Heart right ventricle (tissue), 16 donors: ENCODE data around the gene ERLIN1. TPM values are rescaled to one million over a fixed set of nuclear protein-coding genes. Genes with fewer than 3 reads are reported as not detected.
A peak's percentile ranks its signal among the peaks of the same experiment; 100 is the strongest.

Experiments
- ATAC-seq, 8 donors: fragments of 200-7000 bp; cut with Tn5 transposase; one replicate each; pipeline ENCODE4 v1.9.1; 2020; ENCODE audit warnings: mild to moderate bottlenecking in 8 of 8, moderate library complexity in 8 of 8, moderate number of reproducible peaks in 1 of 8
- DNase-seq, 2 donors: peaks; one replicate each; pipeline ENCODE4 v3.0.0-alpha.2; 2020
- H3K27ac ChIP-seq, 10 donors: fragments of 200-600 bp; sonication (generic) in 2 of 10; one replicate each; pipeline versions ENCODE4 v1.5.0 to v1.8.0; 2020 to 2022; ENCODE audit warnings: mild to moderate bottlenecking in 3 of 10
- H3K27me3 ChIP-seq, 7 donors: fragments of 200-600 bp; one replicate each; pipeline ENCODE4 v1.8.0; 2021 to 2022; ENCODE audit warnings: mild to moderate bottlenecking in 2 of 7
- H3K36me3 ChIP-seq, 9 donors: fragments of 200-600 bp; sonication (generic) in 1 of 9; one replicate each; pipeline versions ENCODE4 v1.5.0 to v1.8.0; 2020 to 2022; ENCODE audit warnings: mild to moderate bottlenecking in 2 of 9
- H3K4me1 ChIP-seq, 9 donors: fragments of 200-600 bp; sonication (generic) in 1 of 9; one replicate each; pipeline versions ENCODE4 v1.5.0 to v1.8.0; 2020 to 2022; ENCODE audit warnings: mild to moderate bottlenecking in 4 of 9
- H3K4me3 ChIP-seq, 10 donors: fragments of 200-600 bp; sonication (generic) in 2 of 10; one replicate each; pipeline versions ENCODE4 v1.5.0 to v1.8.0; 2020 to 2022; ENCODE audit warnings: mild to moderate bottlenecking in 7 of 10, moderate library complexity in 2 of 10
- H3K9me3 ChIP-seq, 11 donors: fragments of 200-600 bp in 10 of 11; sonication (generic) in 2 of 11; one replicate each; pipeline versions ENCODE4 v1.5.0 to v1.8.0; 2013 to 2022; ENCODE audit warnings: mild to moderate bottlenecking in 2 of 11, control low read depth in 1 of 11, moderate library complexity in 1 of 11
- CTCF ChIP-seq, 9 donors: fragments of 200-600 bp; sonication (generic) in 2 of 9; IDR thresholded peaks; one replicate each; pipeline versions ENCODE4 v1.5.0 to v1.8.0; 2021 to 2022; ENCODE audit warnings: antibody characterized with exemption in 9 of 9, mild to moderate bottlenecking in 5 of 9, moderate library complexity in 1 of 9
- WGBS, 2 donors: extraction: QIAGEN DNeasy Blood & Tissue Kit; methylation state at CpG; one replicate each; pipeline ENCODE4 v1.1.7; 2013; ENCODE audit warnings: inconsistent platforms in 1 of 2; 5-methylcytosine and 5-hydroxymethylcytosine counted together
- intact Hi-C, 10 donors: fragments of 100-400 bp; cut with DNase I; formaldehyde crosslinking; loops; one replicate each; pipeline versions ENCODE4 v1.11.1 to v1.14.2; 2022
- polyA plus RNA-seq, 2 donors: library from polyadenylated mRNA; stranded (reverse); fragments of 200-250 nt; gene quantifications; one replicate each; pipeline ENCODE4 v1.2.3, GENCODE V29; 2013
- total RNA-seq, 10 donors: library from RNA; stranded (reverse); fragmentation: NEBNext Ultra II Directional in 3 of 10; extraction: Animal tissue kit (Norgen Biotek cat#: 25700) in 3 of 10; gene quantifications; one replicate each; pipeline versions ENCODE4 v1.2.1 to v1.2.4, GENCODE V29; 2021 to 2023
- donor health status: Arrhythmogenic right ventricular cardiomyopathy.
- donor health status: ischemic (EF 13 %, LVEDD 7.1; RV severe dilation, severe dysfunction).
- donor health status: healthy with polysubstance abuse.
- donor health status: DM: no; HTN: yes; CAD: no.
- donor health status: DM: no; HTN: no; CAD: no.
- donor health status: ischemic (EF 25% LVEDD 6.9; RV normal size, moderate dysfunction).
- donor health status: ischemic (EF 25% LVEDD 5.7; RV mildly dilated, moderate dysfunction).
- donor health status: healthy.
- donor health status: DM: yes; HTN: yes; CAD: no.
- donor health status: Ischemic cardiomyopathy.
- donor health status: ischemic (EF 35%, LVEDD 5.7; RV mildly dilated, moderate dysfunction).
- donor health status: nonischemic (EF 11% LVEDD 7.7; RV severe dilation, severe dysfunction).
- donor health status: DM: yes; HTN: yes; CAD: no.
- donor health status: PGD.
- donor health status: ischemic (EF 29% LVEDD 5.4; RV normal size, mild dysfunction).
- donor health status: nonischemic (EF 23%, LVEDD 6.1; RV moderate dilation, normal function).

The ERLIN1 gene
- total and polyA plus RNA-seq, 12 donors = 2.1 to 13.3 (median 7.2) TPM

- DNase-seq = no peak
- no peaks in the 10 kb centered on the region for H3K4me1 ChIP-seq
Measured at GRCh38 chr10:100122780-100123179, 63.0 kb downstream of the ERLIN1 start.

GRCh38 chr10:100120550-100120949 is 65.3 kb downstream of the ERLIN1 start:
- TF ChIP-seq CTCF (IDR thresholded peaks at IDR 0.05) = no peak
- ATAC-seq = no peak
- H3K27me3 ChIP-seq = peaks cover 0 to 24% (median 21%) of the 10 kb centered on the region in 7 donors
- no peaks in the 10 kb centered on the region for H3K36me3 ChIP-seq
- no peak overlapping the region for H3K4me3 ChIP-seq
- DNase-seq = no peak
- 91 to 95% methylated on average over 2 of the region's 2 CpGs for WGBS, 2 donors
- intact Hi-C loops = no loop called here
- no peaks in the 10 kb centered on the region for H3K9me3 ChIP-seq
- H3K4me1 ChIP-seq = no peaks in the 10 kb centered on the region
- H3K27ac ChIP-seq = no peak overlapping the region

More at GRCh38 chr10:100122780-100123179, 63.0 kb downstream of the ERLIN1 start:
- Histone ChIP-seq H3K36me3 (no peaks in the 10 kb centered on the region), H3K27me3 (peaks cover 0 to 5% (median under 1%) of the 10 kb centered on the region in 7 donors), H3K27ac (no peak overlapping the region), H3K4me3 (no peak overlapping the region), H3K9me3 (no peaks in the 10 kb centered on the region)
- ATAC-seq = no peak
- no peak for TF ChIP-seq CTCF (IDR thresholded peaks at IDR 0.05)
- intact Hi-C loops = no loop called here

- Histone ChIP-seq H3K27me3 (peaks cover 0 to 32% (median 27%) of the 10 kb centered on the region in 7 donors), H3K36me3 (no peaks in the 10 kb centered on the region), H3K27ac (no peak overlapping the region), H3K4me1 (peaks cover 0 to 5% (median 0%) of the 10 kb centered on the region in 9 donors), H3K4me3 (no peak overlapping the region), H3K9me3 (no peaks in the 10 kb centered on the region)
- TF ChIP-seq CTCF (IDR thresholded peaks at IDR 0.05) = no peak
- DNase-seq (no peak), ATAC-seq (no peak)
- intact Hi-C loops = no loop called here
- WGBS, 2 donors = 89 to 92% methylated on average over 4 of the region's 4 CpGs
Measured at GRCh38 chr10:100119726-100120125, 66.1 kb downstream of the ERLIN1 start.

GRCh38 chr10:100114976-100115770 is 70.7 kb downstream of the ERLIN1 start:
- H3K36me3 ChIP-seq = no peaks in the 10 kb centered on the region
- intact Hi-C loops = no loop called here
- no peak for ATAC-seq
- 18 to 21% methylated on average over 51 of the region's 51 CpGs for WGBS, 2 donors
- TF ChIP-seq CTCF (IDR thresholded peaks at IDR 0.05) = no peak
- no peak overlapping the region for H3K27ac ChIP-seq
- H3K9me3 ChIP-seq = no peaks in the 10 kb centered on the region
- peaks cover 0 to 5% (median 0%) of the 10 kb centered on the region in 9 donors for H3K4me1 ChIP-seq
- no peak for DNase-seq
- H3K4me3 ChIP-seq = peak overlapping the region in 5 of 10 donors; percentile 10 to 26 (median 17)
- peaks cover 0 to 39% (median 30%) of the 10 kb centered on the region in 7 donors for H3K27me3 ChIP-seq
